ENCODE measurements around the gene NFATC2. TPM values are rescaled to one million over a fixed set of nuclear protein-coding genes. Genes with fewer than 3 reads are reported as not detected.

Gene NFATC2
- polyA plus RNA-seq, 1 of the 3 experiments (the other 2 are of a cell fraction): 0.36 TPM

GRCh38 chr20:51410586-51411325 lies 131.8 kb downstream of the NFATC2 start:
- TF ChIP-seq SMC3 (IDR thresholded peaks at IDR 0.05; ENCODE audit: low read depth, low read length) (no peak), EP300 (IDR thresholded peaks at IDR 0.05; ENCODE audit: borderline replicate concordance in 1 of 2, low read depth in 1 of 2, low read length in 1 of 2) (no peak), FOXM1 (IDR thresholded peaks at IDR 0.05; ENCODE audit: low read depth) (no peak), USF1 (IDR thresholded peaks at IDR 0.05; ENCODE audit: borderline replicate concordance, low read depth) (no peak), GATA2 (CRISPR knock-in tag; IDR thresholded peaks at IDR 0.05) (no peak), POLR2AphosphoS5 (IDR thresholded peaks at IDR 0.05; ENCODE audit: low read depth, low read length) (no peak), FOXJ3 (CRISPR knock-in tag; IDR thresholded peaks at IDR 0.05) (no peak)
- TF ChIP-seq, protein P1, sequence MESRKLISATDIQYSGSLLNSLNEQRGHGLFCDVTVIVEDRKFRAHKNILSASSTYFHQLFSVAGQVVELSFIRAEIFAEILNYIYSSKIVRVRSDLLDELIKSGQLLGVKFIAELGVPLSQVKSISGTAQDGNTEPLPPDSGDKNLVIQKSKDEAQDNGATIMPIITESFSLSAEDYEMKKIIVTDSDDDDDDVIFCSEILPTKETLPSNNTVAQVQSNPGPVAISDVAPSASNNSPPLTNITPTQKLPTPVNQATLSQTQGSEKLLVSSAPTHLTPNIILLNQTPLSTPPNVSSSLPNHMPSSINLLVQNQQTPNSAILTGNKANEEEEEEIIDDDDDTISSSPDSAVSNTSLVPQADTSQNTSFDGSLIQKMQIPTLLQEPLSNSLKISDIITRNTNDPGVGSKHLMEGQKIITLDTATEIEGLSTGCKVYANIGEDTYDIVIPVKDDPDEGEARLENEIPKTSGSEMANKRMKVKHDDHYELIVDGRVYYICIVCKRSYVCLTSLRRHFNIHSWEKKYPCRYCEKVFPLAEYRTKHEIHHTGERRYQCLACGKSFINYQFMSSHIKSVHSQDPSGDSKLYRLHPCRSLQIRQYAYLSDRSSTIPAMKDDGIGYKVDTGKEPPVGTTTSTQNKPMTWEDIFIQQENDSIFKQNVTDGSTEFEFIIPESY (IDR thresholded peaks at IDR 0.05; ENCODE audit: borderline replicate concordance, low read depth): no peak
- no peak overlapping the region for H3K4me2 ChIP-seq
- H2AFZ ChIP-seq (ENCODE audit: low read depth): no peak overlapping the region
- ChIA-PET POLR2A (no interaction called here), CTCF (interaction anchor here (1.0 to 4.5 kb wide), 4 partner anchors 25 to 184 kb away, joined by 3 to 27 read pairs (median 4); no protein-coding TSS in a partner anchor)
- H3K27me3 ChIP-seq (ENCODE audit: insufficient read depth): no peaks in the 10 kb centered on the region
- H3K36me3 ChIP-seq (replicated peaks in 1 of 2; ENCODE audit: control insufficient read depth in 1 of 2, insufficient read depth in 2 of 2, low read length in 1 of 2): no peaks in the 10 kb centered on the region
- H3K9me2 ChIP-seq: no peaks in the 10 kb centered on the region
- no peak overlapping the region for H3K9ac ChIP-seq
- H3K4me3 ChIP-seq (ENCODE audit: low read depth in 2 of 2, low read length in 1 of 2): no peak overlapping the region
- H3F3A ChIP-seq (replicated peaks; ENCODE audit: insufficient read depth): no peaks in the 10 kb centered on the region
- no peak overlapping the region; a peak in 1 of 4 replicates for H3K27ac ChIP-seq (ENCODE audit: low read depth in 2 of 2, low read length in 1 of 2)
- no peaks in the 10 kb centered on the region for H3K79me2 ChIP-seq (ENCODE audit: insufficient read depth)
- WGBS (ENCODE audit: low lambda C conversion rate): 98% methylated on average over 4 of the region's 4 CpGs
- H3K9me3 ChIP-seq: no peaks in the 10 kb centered on the region
- no peaks in the 10 kb centered on the region for H4K20me1 ChIP-seq (ENCODE audit: insufficient read depth)
- H3K4me1 ChIP-seq (ENCODE audit: control insufficient read depth in 1 of 2, insufficient read depth in 2 of 2, low read depth in 1 of 2, low read length in 1 of 2): peaks cover 9 to 17% of the 10 kb centered on the region in 2 experiments; a peak in 2 of 4 replicates
- DNase-seq: no peak

GRCh38 chr20:51409192-51409880 lies 133.2 kb downstream of the NFATC2 start:
- Histone ChIP-seq H3K9ac (no peak overlapping the region), H3F3A (replicated peaks; ENCODE audit: insufficient read depth) (no peaks in the 10 kb centered on the region), H3K36me3 (replicated peaks in 1 of 2; ENCODE audit: control insufficient read depth in 1 of 2, insufficient read depth in 2 of 2, low read length in 1 of 2) (no peaks in the 10 kb centered on the region), H3K9me2 (no peaks in the 10 kb centered on the region), H3K27ac (ENCODE audit: low read depth in 2 of 2, low read length in 1 of 2) (no peak overlapping the region), H3K4me2 (no peak overlapping the region), H4K20me1 (ENCODE audit: insufficient read depth) (no peaks in the 10 kb centered on the region), H2AFZ (ENCODE audit: low read depth) (no peak overlapping the region), H3K27me3 (ENCODE audit: insufficient read depth) (no peaks in the 10 kb centered on the region), H3K79me2 (ENCODE audit: insufficient read depth) (no peaks in the 10 kb centered on the region), H3K9me3 (no peaks in the 10 kb centered on the region), H3K4me1 (ENCODE audit: control insufficient read depth in 1 of 2, insufficient read depth in 2 of 2, low read depth in 1 of 2, low read length in 1 of 2) (peaks cover 9 to 17% of the 10 kb centered on the region in 2 experiments; a peak in 2 of 4 replicates), H3K4me3 (ENCODE audit: low read depth in 2 of 2, low read length in 1 of 2) (no peak overlapping the region)
- ChIA-PET POLR2A (no interaction called here), CTCF (interaction anchor here (0.9 to 3.6 kb wide), 2 partner anchors 22 to 186 kb away, joined by 3 to 18 read pairs; no protein-coding TSS in a partner anchor)
- 79% methylated on average over 10 of the region's 10 CpGs for WGBS (ENCODE audit: low lambda C conversion rate)
- TF ChIP-seq RCOR1 (IDR thresholded peaks at IDR 0.05; ENCODE audit: low read length) (no peak), RFX5 (IDR thresholded peaks at IDR 0.05; ENCODE audit: low read length) (no peak), FOXJ3 (CRISPR knock-in tag; IDR thresholded peaks at IDR 0.05) (no peak), POLR2AphosphoS5 (IDR thresholded peaks at IDR 0.05; ENCODE audit: low read depth, low read length) (no peak), GABPA (IDR thresholded peaks at IDR 0.05; ENCODE audit: low read depth) (no peak), ELF1 (IDR thresholded peaks at IDR 0.05) (no peak), TAF1 (IDR thresholded peaks at IDR 0.05; ENCODE audit: borderline replicate concordance, low read depth, low read length) (no peak), RXRA (IDR thresholded peaks at IDR 0.05; ENCODE audit: borderline replicate concordance, low read depth) (no peak), JUND (IDR thresholded peaks at IDR 0.05) (no peak)
- TF ChIP-seq, protein P2, sequence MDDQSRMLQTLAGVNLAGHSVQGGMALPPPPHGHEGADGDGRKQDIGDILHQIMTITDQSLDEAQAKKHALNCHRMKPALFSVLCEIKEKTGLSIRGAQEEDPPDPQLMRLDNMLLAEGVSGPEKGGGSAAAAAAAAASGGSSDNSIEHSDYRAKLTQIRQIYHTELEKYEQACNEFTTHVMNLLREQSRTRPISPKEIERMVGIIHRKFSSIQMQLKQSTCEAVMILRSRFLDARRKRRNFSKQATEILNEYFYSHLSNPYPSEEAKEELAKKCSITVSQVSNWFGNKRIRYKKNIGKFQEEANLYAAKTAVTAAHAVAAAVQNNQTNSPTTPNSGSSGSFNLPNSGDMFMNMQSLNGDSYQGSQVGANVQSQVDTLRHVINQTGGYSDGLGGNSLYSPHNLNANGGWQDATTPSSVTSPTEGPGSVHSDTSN (IDR thresholded peaks at IDR 0.05): no peak
- no peak for DNase-seq
